ENCODE measurements around the gene DNAI1.
"Not testable (repeated sequence)": the region's sequence is repeated elsewhere in the genome, so short reads cannot be mapped to it uniquely, and the experiment has no call there.

DNAI1 gene

GRCh38 chr9:34451135-34451534 lies 7.5 kb upstream of the DNAI1 start:
- DNase-seq: no peak

DNA sequence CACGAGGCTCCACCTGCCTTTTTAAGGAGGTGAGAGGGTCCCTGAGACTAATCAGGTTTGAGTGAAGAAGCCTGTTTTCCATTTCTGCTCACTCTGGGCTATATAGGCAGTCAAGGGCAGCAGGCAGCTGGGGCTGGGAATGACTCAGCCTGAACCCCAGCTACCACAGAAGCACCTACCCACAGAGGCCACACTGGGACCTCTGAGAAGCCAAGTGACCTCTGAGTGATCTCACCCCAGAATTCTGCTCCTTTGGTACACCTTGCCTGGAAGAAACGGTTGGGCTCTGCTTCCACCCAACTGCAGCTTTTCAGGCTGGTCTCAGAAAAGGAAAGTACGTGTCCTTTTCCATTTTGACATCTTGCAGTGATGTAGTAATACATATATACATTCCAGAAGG lies 7.1 kb upstream of the DNAI1 start:
- peak; percentile 21 for DNase-seq

- no peak for DNase-seq
Measured at GRCh38 chr9:34452568-34452967, 6.0 kb upstream of the DNAI1 start.

GRCh38 chr9:34454571-34455065 lies 4.0 kb upstream of the DNAI1 start:
- DNase-seq: peak; percentile 53

GRCh38 chr9:34456151-34456550 lies 2.5 kb upstream of the DNAI1 start:
- no peak for DNase-seq

DNA sequence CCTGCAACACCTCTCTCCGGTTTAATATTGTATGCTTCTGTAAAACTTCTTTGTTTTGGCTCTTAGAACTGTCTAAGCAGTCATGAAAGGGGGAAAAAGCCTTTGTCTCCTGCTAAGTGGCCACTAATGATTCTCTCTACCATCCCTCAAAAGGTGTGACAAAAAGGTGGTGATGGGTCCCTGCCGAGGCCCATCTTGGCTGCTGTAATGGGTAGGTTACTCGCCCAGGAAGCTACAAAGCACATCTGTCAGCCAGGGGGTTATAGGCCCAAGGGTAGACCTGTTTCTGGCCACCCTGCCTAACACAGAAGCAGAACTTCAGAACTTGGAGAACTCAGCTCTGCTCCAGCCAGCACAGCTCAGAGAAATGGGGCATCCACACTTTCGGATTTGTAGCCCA lies 1.9 kb upstream of the DNAI1 start:
- no peak for DNase-seq

DNA sequence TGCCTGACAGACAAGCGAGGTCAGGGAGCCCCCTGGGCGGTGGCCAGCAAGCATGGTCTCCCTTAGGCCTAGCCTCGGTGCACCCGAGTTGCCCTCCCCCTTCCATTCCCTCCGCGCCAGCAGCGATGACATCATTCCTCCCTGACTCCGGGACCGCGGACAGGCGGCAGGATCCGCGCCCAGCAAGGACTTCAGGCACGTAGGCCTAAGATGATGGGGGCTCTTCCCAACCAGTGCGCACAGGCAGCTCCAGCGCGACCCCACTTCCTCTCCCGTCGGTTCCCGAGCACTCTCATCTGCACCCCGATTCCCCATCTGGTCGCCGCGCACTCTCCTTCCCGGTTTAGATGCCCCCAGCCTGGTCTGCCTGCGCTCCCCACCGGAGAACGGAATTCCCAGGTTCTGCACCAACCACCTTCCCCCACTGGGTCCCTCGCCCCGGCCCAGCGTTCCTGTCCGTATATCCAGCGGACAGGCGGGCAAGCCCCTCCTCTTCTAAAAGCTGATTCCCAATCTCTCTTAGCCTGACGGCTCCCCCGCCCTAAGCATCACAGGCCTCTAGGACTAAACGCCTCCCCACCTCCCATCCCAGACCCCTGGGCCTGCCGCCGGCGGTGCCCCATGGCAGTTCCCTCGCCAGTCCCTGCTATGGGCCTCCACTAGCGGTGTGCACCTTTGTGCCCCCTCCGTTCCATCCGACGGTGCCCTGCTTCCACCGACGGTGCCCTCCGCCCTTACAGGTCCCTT lies 1.2 kb upstream of the DNAI1 start:
- no peak for DNase-seq

DNA sequence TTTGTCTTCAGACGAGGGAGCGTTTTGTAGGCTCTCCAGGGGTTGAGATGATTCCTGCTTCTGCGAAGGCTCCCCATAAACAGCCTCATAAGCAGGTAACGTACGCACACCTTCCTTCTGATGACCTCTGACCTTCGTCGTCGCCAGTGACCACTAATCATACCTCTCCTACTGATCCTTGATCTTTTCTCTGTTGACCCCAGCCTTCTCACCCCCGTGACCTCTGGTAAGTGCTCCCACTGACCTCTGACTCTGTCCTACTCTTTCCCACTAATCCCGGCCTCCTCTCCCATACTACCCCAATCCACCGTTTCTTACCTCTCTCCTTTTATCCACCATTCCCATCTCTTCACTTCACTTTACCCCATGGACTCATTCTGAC lies 345 bp downstream of the DNAI1 start:
- no peak for DNase-seq

- DNase-seq: no peak
Measured at GRCh38 chr9:34459356-34459755, 751 bp downstream of the DNAI1 start.

DNA sequence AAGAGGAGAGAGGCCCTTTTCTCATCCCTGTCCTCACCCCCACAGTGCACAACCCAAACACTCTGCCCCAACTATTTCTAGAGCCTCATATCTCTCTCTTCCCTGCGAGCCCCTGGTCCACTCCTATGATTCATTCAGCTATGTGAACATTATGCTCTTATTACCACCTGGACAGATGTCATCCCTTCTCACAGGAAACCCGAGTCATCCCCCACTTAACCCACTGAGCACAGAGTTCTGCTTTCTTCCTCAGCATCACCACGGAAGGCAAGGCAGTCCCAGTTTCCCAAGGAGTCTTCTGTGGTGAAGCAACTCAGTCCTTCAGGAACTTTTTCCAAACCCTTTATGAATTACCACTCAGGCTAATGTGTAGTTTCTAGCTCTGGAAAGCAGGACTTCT lies 1.3 kb downstream of the DNAI1 start:
- no peak for DNase-seq

- peak; percentile 84 for DNase-seq
Measured at GRCh38 chr9:34463098-34463900, 4.7 kb downstream of the DNAI1 start.

- no peak for DNase-seq
Measured at GRCh38 chr9:34463901-34464232, 5.3 kb downstream of the DNAI1 start.

GRCh38 chr9:34464571-34464970 lies 6.0 kb downstream of the DNAI1 start:
- no peak for DNase-seq

GRCh38 chr9:34465468-34465867 lies 6.9 kb downstream of the DNAI1 start:
- DNase-seq: no peak

DNA sequence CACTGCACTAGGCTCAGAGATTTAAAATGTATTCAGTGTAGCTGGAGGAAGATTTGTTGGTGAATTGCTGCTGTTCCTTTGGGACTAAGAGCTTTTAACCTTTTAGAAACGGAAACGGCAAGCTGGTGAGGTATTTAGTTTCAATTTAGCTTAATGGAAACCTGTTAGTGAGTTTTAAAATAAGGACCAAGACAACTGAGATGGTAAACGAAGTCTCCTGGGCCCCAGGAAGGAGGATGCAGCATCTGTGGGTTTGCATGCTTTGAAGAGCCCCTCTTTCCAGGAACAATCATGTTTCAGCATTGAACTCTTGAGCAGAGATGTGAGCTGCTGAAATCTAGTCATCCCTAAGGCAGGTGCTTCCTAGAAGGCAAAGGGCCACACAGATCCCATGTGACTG lies 16.5 kb downstream of the DNAI1 start:
- no peak for DNase-seq

- DNase-seq: no peak
Measured at GRCh38 chr9:34477541-34477940, 18.9 kb downstream of the DNAI1 start.

DNA sequence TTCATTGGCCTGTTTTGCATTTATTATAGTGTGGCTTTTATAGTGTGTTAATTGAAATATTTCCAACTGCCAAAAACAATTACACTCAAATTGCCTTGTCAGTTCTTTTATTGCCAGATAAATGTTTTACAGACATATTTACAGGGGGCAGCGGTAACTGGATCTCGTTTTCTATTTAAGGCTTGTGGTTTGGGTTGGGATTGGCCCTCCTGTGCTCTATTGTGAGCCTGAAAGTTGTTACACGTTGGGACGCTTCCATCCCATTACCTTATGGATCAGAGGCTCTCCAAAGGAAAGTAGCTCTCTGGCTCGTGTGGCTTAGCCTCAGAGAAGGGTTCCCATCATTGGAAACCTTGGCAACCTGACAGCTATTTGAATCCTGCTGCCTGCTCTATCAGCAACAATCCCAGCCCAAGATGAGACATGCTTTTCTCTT lies 20.8 kb downstream of the DNAI1 start:
- no peak for DNase-seq

- not testable (repeated sequence) for DNase-seq
Measured at GRCh38 chr9:34481620-34482019, 23.0 kb downstream of the DNAI1 start.

GRCh38 chr9:34482746-34483145 lies 24.1 kb downstream of the DNAI1 start:
- not testable (repeated sequence) for DNase-seq

DNA sequence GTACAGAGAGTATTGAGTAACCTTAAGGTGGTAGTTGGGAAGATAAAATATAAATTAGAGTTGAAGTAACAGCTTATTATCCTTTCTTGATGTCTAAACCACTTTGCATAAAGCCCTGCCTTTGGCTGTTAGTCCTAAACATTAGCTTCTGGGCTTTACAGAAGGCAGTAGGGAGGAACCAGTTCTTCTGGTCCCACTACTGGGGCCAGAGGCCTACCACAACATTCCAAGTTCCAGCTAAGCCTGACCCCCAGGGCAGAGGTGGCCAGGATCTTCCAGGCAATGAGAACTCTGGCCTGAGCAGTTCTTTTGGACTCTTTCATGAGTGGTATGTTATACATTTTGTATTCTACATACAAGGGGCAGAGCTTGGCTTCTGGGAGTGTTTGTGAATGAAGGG lies 26.1 kb downstream of the DNAI1 start:
- DNase-seq: no peak

GRCh38 chr9:34485822-34486221 lies 27.2 kb downstream of the DNAI1 start:
- DNase-seq: no peak

DNA sequence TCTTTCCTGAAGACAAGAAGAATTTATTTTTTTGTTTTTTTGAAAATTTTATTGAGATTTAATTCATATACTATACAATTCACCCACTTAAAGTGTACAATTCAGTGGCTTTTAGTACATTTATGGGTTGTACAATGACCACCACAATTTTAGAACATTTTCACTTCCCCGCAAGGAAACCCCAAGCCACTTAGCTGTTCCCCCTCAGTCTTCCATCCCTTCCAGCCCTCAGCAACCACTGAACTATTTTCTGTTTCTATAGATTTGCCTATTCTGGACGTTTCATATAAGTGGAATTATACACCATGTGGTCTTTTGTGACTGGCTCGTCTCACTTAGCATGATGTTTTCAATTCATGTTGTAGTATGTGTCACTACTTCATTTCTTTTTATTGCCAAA lies 28.0 kb downstream of the DNAI1 start:
- DNase-seq: no peak

GRCh38 chr9:34490360-34490759 lies 31.8 kb downstream of the DNAI1 start:
- no peak for DNase-seq

- peak; percentile 14 for DNase-seq
Measured at GRCh38 chr9:34490760-34491159, 32.2 kb downstream of the DNAI1 start.
